Memory B cell (primary cell): Measurements from ENCODE around the gene DIRAS1.
"Not testable (repeated sequence)": the region's sequence is repeated elsewhere in the genome, so short reads cannot be mapped to it uniquely, and the experiment has no call there.

ENCODE experiments used
- ATAC-seq: fragments of 150-1000 bp; cut with Tn5 transposase; 2 replicates; pipeline ENCODE4 v1.10.0; 2021; ENCODE audit warnings: low read depth, mild to moderate bottlenecking, moderate library complexity
- DNase-seq, 2 donors: peaks; one replicate each; pipeline ENCODE4 v3.0.0; 2022; ENCODE audit warnings: low spot score in 2 of 2
- H3K27ac Mint-ChIP-seq: one replicate; pipeline ENCODE4 v1.8.0; 2022; ENCODE audit warnings: mild to moderate bottlenecking, moderate library complexity, mixed read lengths
- H3K27me3 Mint-ChIP-seq: one replicate; pipeline ENCODE4 v1.8.0; 2022; ENCODE audit warnings: mixed read lengths
- H3K36me3 Mint-ChIP-seq: one replicate; pipeline ENCODE4 v1.8.0; 2022; ENCODE audit warnings: mild to moderate bottlenecking, mixed read lengths
- H3K4me1 Mint-ChIP-seq: one replicate; pipeline ENCODE4 v1.8.0; 2022; ENCODE audit warnings: mixed read lengths
- H3K4me3 Mint-ChIP-seq: one replicate; pipeline ENCODE4 v1.8.0; 2022; ENCODE audit warnings: mild to moderate bottlenecking, moderate library complexity, mixed read lengths
- H3K9me3 Mint-ChIP-seq: one replicate; pipeline ENCODE4 v1.8.0; 2022; ENCODE audit warnings: mixed read lengths

The DIRAS1 gene

DNA sequence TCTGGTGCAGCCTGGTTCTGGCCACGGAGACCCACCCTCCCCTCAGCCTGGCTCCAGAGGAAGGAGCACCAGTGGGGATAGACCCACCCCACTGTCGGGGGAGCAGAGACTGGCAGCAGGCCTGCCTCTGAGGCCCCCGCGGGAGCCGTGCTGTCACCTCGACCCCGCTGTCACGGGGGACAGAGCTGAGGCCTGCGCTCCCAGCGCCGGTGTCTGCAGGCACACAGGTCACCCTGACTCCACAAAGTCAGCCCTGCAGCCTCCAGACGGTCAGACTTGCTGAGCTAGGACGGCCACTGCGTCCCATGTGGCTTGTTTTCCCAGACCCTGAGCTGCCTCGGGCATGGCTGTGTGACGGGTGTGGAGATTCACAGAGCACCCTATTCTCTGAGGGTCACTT, 51.0 kb downstream of the DIRAS1 start:
- ATAC-seq (no peak), DNase-seq (no peak)
- Mint-ChIP-seq H3K4me3 (no peak overlapping the region), H3K27me3 (no peaks in the 10 kb centered on the region), H3K9me3 (no peaks in the 10 kb centered on the region), H3K27ac (peak overlapping the region; percentile 99), H3K36me3 (peaks cover 14% of the 10 kb centered on the region), H3K4me1 (peaks cover 19% of the 10 kb centered on the region)

DNA sequence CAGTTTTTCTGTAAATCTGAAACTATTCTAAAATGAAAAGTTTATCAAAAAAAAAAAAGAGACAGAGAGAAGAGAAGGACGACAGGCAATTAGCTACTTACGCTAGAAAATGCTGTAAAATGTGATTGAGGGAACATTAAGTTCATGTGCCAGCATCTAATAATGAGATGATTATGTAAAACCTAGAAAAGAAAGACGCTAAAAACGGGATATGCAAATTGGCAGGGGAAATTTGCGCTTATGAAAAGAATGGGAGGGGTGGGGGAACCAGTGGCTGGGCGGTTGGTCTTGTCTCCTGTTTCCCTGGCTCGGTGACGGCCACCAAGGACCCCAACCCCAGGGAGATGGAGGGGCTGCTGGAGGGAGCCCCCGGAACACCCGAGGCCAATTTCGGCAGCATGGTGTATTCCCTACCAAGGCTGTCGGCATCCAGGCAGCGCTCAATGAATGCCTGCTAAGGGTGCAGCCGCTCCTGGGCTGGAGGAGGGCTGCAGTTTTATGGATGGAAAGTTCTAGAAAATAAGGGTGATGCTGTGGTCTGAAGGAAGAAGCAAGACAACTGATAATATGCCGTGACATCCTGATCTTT, 52.9 kb downstream of the DIRAS1 start:
- DNase-seq (peak; percentile 52 to 54), ATAC-seq (peak; percentile 14)
- no peaks in the 10 kb centered on the region for H3K27me3 Mint-ChIP-seq
- H3K4me3 Mint-ChIP-seq, result peak overlapping the region; percentile 81
- H3K4me1 Mint-ChIP-seq, result peaks cover 32% of the 10 kb centered on the region
- H3K9me3 Mint-ChIP-seq, result no peaks in the 10 kb centered on the region
- peaks cover 12% of the 10 kb centered on the region for H3K36me3 Mint-ChIP-seq
- H3K27ac Mint-ChIP-seq, result peak overlapping the region; percentile 99

DNA sequence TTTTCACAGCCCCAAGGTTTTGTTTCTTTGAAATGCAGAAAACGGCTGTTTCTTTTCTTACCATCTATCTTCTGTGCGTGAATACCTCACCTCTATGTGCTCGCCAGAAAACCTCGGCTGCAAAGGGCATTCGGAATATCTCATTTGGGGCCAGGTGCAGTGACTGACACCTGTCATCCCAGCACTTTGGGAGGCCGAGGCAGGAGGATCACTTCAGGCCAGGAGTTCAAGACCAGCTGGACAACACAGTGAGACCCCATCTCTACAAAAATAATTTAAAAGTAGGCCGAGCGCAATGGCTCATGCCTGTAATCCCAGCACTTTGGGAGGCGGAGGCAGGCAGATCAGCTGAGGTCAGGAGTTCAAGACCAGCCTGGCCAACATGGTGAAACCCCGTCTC, 53.8 kb downstream of the DIRAS1 start:
- H3K27me3 Mint-ChIP-seq, DNase-seq, H3K9me3 Mint-ChIP-seq, ATAC-seq: not testable (repeated sequence)
- H3K36me3 Mint-ChIP-seq, result peaks cover 15% of the 10 kb centered on the region
- peak overlapping the region; percentile 81 for H3K4me3 Mint-ChIP-seq
- H3K27ac Mint-ChIP-seq, result peak overlapping the region; percentile 99
- H3K4me1 Mint-ChIP-seq, result peaks cover 35% of the 10 kb centered on the region

DNA sequence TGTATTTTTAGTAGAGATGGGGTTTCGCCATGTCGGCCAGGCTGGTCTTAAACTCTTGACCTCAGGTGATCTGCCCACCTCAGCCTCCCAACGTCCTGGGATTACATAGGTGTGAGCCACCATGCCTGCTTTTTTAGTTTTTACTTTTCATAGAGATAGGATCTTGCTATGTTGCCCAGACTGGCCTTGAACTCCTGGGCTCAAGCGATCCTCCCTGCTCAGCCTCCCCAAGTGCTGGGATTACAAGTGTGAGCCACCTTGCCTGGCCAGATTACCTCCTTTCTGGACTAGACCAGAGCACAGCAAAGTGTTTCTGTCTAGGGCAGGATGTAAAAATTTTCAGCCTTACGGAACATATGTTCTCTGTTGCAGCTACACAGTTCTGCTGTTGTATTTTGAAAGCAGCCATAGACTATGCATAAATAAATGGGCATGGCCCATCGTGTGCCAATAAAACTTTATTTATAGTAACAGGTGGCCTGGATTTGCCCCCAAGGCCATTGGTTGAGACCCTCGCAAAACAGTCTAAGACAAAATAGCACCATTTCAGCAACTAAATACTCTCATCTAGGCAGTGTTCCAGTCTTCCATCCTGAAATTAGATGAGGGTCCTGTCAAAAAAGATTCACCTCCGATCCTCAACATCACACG, 54.7 kb downstream of the DIRAS1 start:
- Mint-ChIP-seq H3K9me3 (no peaks in the 10 kb centered on the region), H3K27me3 (no peaks in the 10 kb centered on the region), H3K4me1 (peaks cover 35% of the 10 kb centered on the region), H3K4me3 (no peak overlapping the region), H3K36me3 (peaks cover 19% of the 10 kb centered on the region), H3K27ac (peak overlapping the region; percentile 99)
- DNase-seq (no peak), ATAC-seq (no peak)

DNA sequence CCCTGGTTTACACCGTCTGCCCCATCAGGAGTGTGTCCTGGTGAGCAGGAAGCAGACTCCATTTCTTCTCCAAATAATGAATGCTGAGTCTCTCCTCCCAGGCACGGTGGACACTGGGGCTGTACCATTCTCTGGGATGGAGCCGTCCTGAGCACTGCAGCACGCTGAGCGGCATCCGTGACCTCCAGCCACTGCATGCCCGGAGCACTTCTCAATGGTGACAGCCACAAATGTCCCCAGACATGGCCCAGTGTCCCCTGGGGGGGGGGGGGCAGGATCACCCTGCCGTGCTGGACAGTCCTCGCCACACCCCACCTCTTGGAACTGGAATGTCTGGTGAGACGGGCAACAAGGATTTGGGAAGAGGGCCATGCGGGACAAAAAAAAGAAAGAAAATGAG, 56.1 kb downstream of the DIRAS1 start:
- DNase-seq, result no peak
- Mint-ChIP-seq H3K27ac (peak overlapping the region; percentile 99), H3K9me3 (no peaks in the 10 kb centered on the region), H3K4me3 (peak overlapping the region; percentile 34), H3K4me1 (peaks cover 35% of the 10 kb centered on the region), H3K36me3 (peaks cover 18% of the 10 kb centered on the region), H3K27me3 (no peaks in the 10 kb centered on the region)
- no peak for ATAC-seq
